Stimulated activated effector memory CD8-positive, alpha-beta T cell treated with anti-CD3 and anti-CD28 coated beads, Interleukin-12 subunit alpha, Interleukin-12 subunit beta, amount 100 ng/mL, for 72 hours (primary cell): ENCODE measurements around the gene BPIFA3.
"Not testable (repeated sequence)": the region's sequence is repeated elsewhere in the genome, so short reads cannot be mapped to it uniquely, and the experiment has no call there.

Experiments
- ATAC-seq: fragments of 150-1000 bp; cut with Tn5 transposase; 2 replicates; pipeline ENCODE4 v1.10.0; 2021
- DNase-seq, 2 donors: peaks; one replicate each; pipeline ENCODE4 v3.0.0; 2021 to 2022; ENCODE audit warnings: low spot score in 2 of 2
- H3K27ac Mint-ChIP-seq: one replicate; pipeline ENCODE4 v1.8.0; 2022; ENCODE audit warnings: mild to moderate bottlenecking, mixed read lengths
- H3K36me3 Mint-ChIP-seq: one replicate; pipeline ENCODE4 v1.8.0; 2022; ENCODE audit warnings: mild to moderate bottlenecking, mixed read lengths
- H3K4me1 Mint-ChIP-seq: one replicate; pipeline ENCODE4 v1.8.0; 2022; ENCODE audit warnings: mixed read lengths
- H3K4me3 Mint-ChIP-seq: one replicate; pipeline ENCODE4 v1.8.0; 2022; ENCODE audit warnings: mild to moderate bottlenecking, mixed read lengths
- H3K9me3 Mint-ChIP-seq: one replicate; pipeline ENCODE4 v1.8.0; 2022; ENCODE audit warnings: mixed read lengths

Gene BPIFA3

GRCh38 chr20:33217052-33217451, at the start of gene BPIFA3:
Gene BPIFA3 (plus strand): TSS chr20:33217352. CDS start chr20:33217537, 185 bp downstream.
- no peak within 1 kb of the TSS for H3K27ac Mint-ChIP-seq
- no peaks in the 10 kb centered on the region for H3K9me3 Mint-ChIP-seq
- no peaks in the 10 kb centered on the region for H3K36me3 Mint-ChIP-seq
- H3K4me1 Mint-ChIP-seq: no peaks in the 10 kb centered on the region
- no peak within 1 kb of the TSS for H3K4me3 Mint-ChIP-seq
- DNase-seq (no peak), ATAC-seq (no peak)

GRCh38 chr20:33167859-33168258, 49.3 kb upstream of the BPIFA3 start, which contains the start of gene BPIFA2:
Gene BPIFA2 (plus strand): TSS chr20:33168159. CDS start chr20:33169146, 987 bp downstream.
- H3K9me3 Mint-ChIP-seq: peaks cover 9% of the 10 kb centered on the region
- H3K4me1 Mint-ChIP-seq: no peaks in the 10 kb centered on the region
- H3K27ac Mint-ChIP-seq: no peak within 1 kb of the TSS
- H3K4me3 Mint-ChIP-seq: no peak within 1 kb of the TSS
- no peak for ATAC-seq
- H3K36me3 Mint-ChIP-seq: no peaks in the 10 kb centered on the region
- no peak for DNase-seq

GRCh38 chr20:33169176-33169794, 47.9 kb upstream of the BPIFA3 start:
- Mint-ChIP-seq H3K4me1 (no peaks in the 10 kb centered on the region), H3K9me3 (peaks cover 9% of the 10 kb centered on the region), H3K27ac (no peak overlapping the region), H3K36me3 (no peaks in the 10 kb centered on the region), H3K4me3 (no peak overlapping the region)
- DNase-seq: peak in 1 of 2 donors; percentile 56
- ATAC-seq: no peak

- ATAC-seq: no peak
These were observed 44.4 kb upstream of the BPIFA3 start for GRCh38 chr20:33172781-33173180.

GRCh38 chr20:33175123-33175522, 42.0 kb upstream of the BPIFA3 start:
- H3K27ac Mint-ChIP-seq: no peak overlapping the region
- DNase-seq: no peak
- no peaks in the 10 kb centered on the region for H3K36me3 Mint-ChIP-seq
- no peak for ATAC-seq
- no peak overlapping the region for H3K4me3 Mint-ChIP-seq
- no peaks in the 10 kb centered on the region for H3K4me1 Mint-ChIP-seq
- peaks cover 2% of the 10 kb centered on the region for H3K9me3 Mint-ChIP-seq

More at GRCh38 chr20:33172781-33173180, 44.4 kb upstream of the BPIFA3 start:
- peaks cover 9% of the 10 kb centered on the region for H3K9me3 Mint-ChIP-seq
- DNase-seq: no peak
- H3K4me1 Mint-ChIP-seq: no peaks in the 10 kb centered on the region
- no peaks in the 10 kb centered on the region for H3K36me3 Mint-ChIP-seq
- H3K4me3 Mint-ChIP-seq: no peak overlapping the region
- no peak overlapping the region for H3K27ac Mint-ChIP-seq

GRCh38 chr20:33176101-33176500, 41.1 kb upstream of the BPIFA3 start:
- Mint-ChIP-seq H3K4me1 (no peaks in the 10 kb centered on the region), H3K9me3 (no peaks in the 10 kb centered on the region), H3K27ac (no peak overlapping the region), H3K36me3 (no peaks in the 10 kb centered on the region), H3K4me3 (no peak overlapping the region)
- ATAC-seq (no peak), DNase-seq (no peak)

- DNase-seq: no peak
- no peaks in the 10 kb centered on the region for H3K36me3 Mint-ChIP-seq
- no peak overlapping the region for H3K27ac Mint-ChIP-seq
- no peaks in the 10 kb centered on the region for H3K4me1 Mint-ChIP-seq
- ATAC-seq: no peak
- H3K4me3 Mint-ChIP-seq: no peak overlapping the region
- H3K9me3 Mint-ChIP-seq: no peaks in the 10 kb centered on the region
These were observed 39.3 kb upstream of the BPIFA3 start for GRCh38 chr20:33177866-33178265.

GRCh38 chr20:33178726-33179125, 38.4 kb upstream of the BPIFA3 start:
- no peak for ATAC-seq

GRCh38 chr20:33180169-33180568, 37.0 kb upstream of the BPIFA3 start:
- no peak overlapping the region for H3K27ac Mint-ChIP-seq

More at GRCh38 chr20:33178726-33179125, 38.4 kb upstream of the BPIFA3 start:
- H3K4me1 Mint-ChIP-seq: no peaks in the 10 kb centered on the region
- no peak overlapping the region for H3K27ac Mint-ChIP-seq
- no peak for DNase-seq
- no peak overlapping the region for H3K4me3 Mint-ChIP-seq
- H3K9me3 Mint-ChIP-seq: peaks cover 2% of the 10 kb centered on the region
- no peaks in the 10 kb centered on the region for H3K36me3 Mint-ChIP-seq

GRCh38 chr20:33181482-33182093, 35.6 kb upstream of the BPIFA3 start:
- no peak overlapping the region for H3K27ac Mint-ChIP-seq
- H3K36me3 Mint-ChIP-seq: no peaks in the 10 kb centered on the region
- no peak overlapping the region for H3K4me3 Mint-ChIP-seq
- no peaks in the 10 kb centered on the region for H3K4me1 Mint-ChIP-seq
- no peak for DNase-seq
- peaks cover 2% of the 10 kb centered on the region for H3K9me3 Mint-ChIP-seq
- ATAC-seq: no peak

More at GRCh38 chr20:33180169-33180568, 37.0 kb upstream of the BPIFA3 start:
- H3K4me1 Mint-ChIP-seq: no peaks in the 10 kb centered on the region
- no peak overlapping the region for H3K4me3 Mint-ChIP-seq
- no peak for DNase-seq
- peaks cover 2% of the 10 kb centered on the region for H3K9me3 Mint-ChIP-seq
- H3K36me3 Mint-ChIP-seq: no peaks in the 10 kb centered on the region
- no peak for ATAC-seq

GRCh38 chr20:33183312-33183711, 33.8 kb upstream of the BPIFA3 start:
- no peak overlapping the region for H3K27ac Mint-ChIP-seq
- no peaks in the 10 kb centered on the region for H3K4me1 Mint-ChIP-seq
- H3K4me3 Mint-ChIP-seq: no peak overlapping the region
- H3K36me3 Mint-ChIP-seq: no peaks in the 10 kb centered on the region
- ATAC-seq (no peak), DNase-seq (no peak)
- peaks cover 2% of the 10 kb centered on the region for H3K9me3 Mint-ChIP-seq

- H3K4me3 Mint-ChIP-seq, H3K27ac Mint-ChIP-seq, H3K4me1 Mint-ChIP-seq, H3K36me3 Mint-ChIP-seq, H3K9me3 Mint-ChIP-seq, ATAC-seq, DNase-seq: not testable (repeated sequence)
These were observed 32.0 kb upstream of the BPIFA3 start for GRCh38 chr20:33185031-33185590.

GRCh38 chr20:33187491-33187890, 29.7 kb upstream of the BPIFA3 start:
- Mint-ChIP-seq H3K4me1 (no peaks in the 10 kb centered on the region), H3K36me3 (no peaks in the 10 kb centered on the region), H3K9me3 (peaks cover 2% of the 10 kb centered on the region), H3K27ac (no peak overlapping the region), H3K4me3 (no peak overlapping the region)
- ATAC-seq: no peak
- DNase-seq: no peak

GRCh38 chr20:33188421-33188820, 28.7 kb upstream of the BPIFA3 start:
- ATAC-seq (no peak), DNase-seq (no peak)
- no peaks in the 10 kb centered on the region for H3K4me1 Mint-ChIP-seq
- H3K27ac Mint-ChIP-seq: no peak overlapping the region
- H3K9me3 Mint-ChIP-seq: peaks cover under 1% of the 10 kb centered on the region
- H3K36me3 Mint-ChIP-seq: no peaks in the 10 kb centered on the region
- no peak overlapping the region for H3K4me3 Mint-ChIP-seq

- Mint-ChIP-seq H3K36me3 (no peaks in the 10 kb centered on the region), H3K9me3 (no peaks in the 10 kb centered on the region), H3K27ac (no peak overlapping the region), H3K4me1 (no peaks in the 10 kb centered on the region), H3K4me3 (no peak overlapping the region)
- DNase-seq (no peak), ATAC-seq (no peak)
These were observed 25.7 kb upstream of the BPIFA3 start for GRCh38 chr20:33191484-33191883.

- ATAC-seq (no peak), DNase-seq (no peak)
- no peak overlapping the region for H3K27ac Mint-ChIP-seq
- H3K9me3 Mint-ChIP-seq: no peaks in the 10 kb centered on the region
- no peaks in the 10 kb centered on the region for H3K36me3 Mint-ChIP-seq
- no peak overlapping the region for H3K4me3 Mint-ChIP-seq
- no peaks in the 10 kb centered on the region for H3K4me1 Mint-ChIP-seq
These were observed 25.2 kb upstream of the BPIFA3 start for GRCh38 chr20:33191955-33192354.
